Fibroblast of mammary gland (primary cell): ENCODE results near the gene CMTM3.

ENCODE experiments used
- DNase-seq: peaks from one replicate; pipeline ENCODE4 v3.0.0-alpha.2; 2010; ENCODE audit warnings: low read depth
- H3K4me3 ChIP-seq: 2 replicates; pipeline ENCODE4 v1.5.1; 2011; ENCODE audit warnings: low read depth, mild to moderate bottlenecking, low read length, moderate library complexity; ENCODE audit not compliant: control insufficient read depth
- TF ChIP-seq, protein P1 (sequence below): conservative IDR thresholded peaks from 2 replicates; pipeline ENCODE4 v1.5.1; 2011; ENCODE audit warnings: low read depth, low read length, inconsistent platforms; ENCODE audit not compliant: control insufficient read depth, insufficient read depth

The CMTM3 gene, protein sequence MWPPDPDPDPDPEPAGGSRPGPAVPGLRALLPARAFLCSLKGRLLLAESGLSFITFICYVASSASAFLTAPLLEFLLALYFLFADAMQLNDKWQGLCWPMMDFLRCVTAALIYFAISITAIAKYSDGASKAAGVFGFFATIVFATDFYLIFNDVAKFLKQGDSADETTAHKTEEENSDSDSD

DNA sequence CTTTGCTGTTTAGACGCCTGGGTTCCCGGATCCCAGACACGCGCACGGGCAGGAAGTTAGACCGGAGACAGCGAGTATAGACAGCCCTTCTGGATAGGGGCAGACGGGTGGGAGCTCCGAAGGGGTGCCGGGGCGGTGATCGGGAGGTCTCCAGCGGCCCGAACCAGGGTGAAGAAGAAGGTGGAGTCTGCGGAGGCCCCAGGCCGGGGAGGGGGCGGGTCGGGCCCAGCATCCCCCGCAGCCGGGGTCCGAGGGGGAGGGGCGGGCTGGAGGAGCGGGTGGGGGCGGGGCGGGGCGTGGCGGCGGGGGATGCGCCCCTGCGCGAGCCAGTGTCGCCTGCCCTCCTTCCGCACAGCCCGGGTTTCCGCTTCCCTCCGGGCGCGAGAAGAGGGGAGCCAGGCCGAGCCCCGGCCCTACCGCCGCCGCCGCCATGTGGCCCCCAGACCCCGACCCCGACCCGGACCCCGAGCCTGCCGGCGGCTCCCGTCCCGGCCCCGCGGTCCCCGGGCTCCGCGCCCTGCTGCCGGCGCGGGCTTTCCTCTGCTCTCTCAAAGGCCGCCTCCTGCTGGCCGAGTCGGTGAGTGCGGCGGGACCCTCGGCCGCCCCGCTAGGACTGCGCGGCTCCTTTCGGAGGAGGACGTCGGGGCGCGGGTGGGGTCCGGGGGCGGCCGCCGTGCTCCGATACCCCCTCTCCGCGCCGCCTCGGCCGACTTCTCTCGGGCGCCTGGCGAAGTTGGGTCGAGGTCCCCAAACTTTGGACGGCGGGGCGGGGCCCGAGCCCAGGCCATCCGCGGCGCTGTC, at the start of gene CMTM3:
CMTM3 (plus strand) TSS at position 329 of the 801 bp plus-strand sequence; CDS start at position 431, 102 bp downstream.
- TF ChIP-seq, protein P1, sequence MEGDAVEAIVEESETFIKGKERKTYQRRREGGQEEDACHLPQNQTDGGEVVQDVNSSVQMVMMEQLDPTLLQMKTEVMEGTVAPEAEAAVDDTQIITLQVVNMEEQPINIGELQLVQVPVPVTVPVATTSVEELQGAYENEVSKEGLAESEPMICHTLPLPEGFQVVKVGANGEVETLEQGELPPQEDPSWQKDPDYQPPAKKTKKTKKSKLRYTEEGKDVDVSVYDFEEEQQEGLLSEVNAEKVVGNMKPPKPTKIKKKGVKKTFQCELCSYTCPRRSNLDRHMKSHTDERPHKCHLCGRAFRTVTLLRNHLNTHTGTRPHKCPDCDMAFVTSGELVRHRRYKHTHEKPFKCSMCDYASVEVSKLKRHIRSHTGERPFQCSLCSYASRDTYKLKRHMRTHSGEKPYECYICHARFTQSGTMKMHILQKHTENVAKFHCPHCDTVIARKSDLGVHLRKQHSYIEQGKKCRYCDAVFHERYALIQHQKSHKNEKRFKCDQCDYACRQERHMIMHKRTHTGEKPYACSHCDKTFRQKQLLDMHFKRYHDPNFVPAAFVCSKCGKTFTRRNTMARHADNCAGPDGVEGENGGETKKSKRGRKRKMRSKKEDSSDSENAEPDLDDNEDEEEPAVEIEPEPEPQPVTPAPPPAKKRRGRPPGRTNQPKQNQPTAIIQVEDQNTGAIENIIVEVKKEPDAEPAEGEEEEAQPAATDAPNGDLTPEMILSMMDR, result peak; percentile 40
- DNase-seq, result peak; percentile 49

DNA sequence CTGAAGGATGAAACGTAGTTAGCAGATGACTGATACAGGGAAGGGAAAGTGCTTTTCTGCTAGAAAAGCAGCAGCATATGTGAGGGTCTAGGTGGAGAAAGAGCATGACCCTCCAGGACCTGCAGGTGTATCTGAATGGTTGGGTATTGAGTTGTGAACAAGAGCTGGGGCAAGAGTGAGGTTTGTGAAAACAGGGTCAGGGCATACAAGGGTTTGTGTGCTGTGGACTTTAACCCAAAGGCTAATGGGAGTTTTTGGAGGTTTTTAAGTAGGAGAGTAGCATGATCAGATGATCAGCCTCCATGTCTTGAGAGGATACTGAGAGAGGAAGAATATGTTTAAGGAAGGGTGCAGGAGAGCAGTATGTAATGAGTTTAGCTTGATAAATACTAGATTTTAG, 44.4 kb upstream of the CMTM3 start:
- TF ChIP-seq, protein P1, result no peak
- DNase-seq, result no peak
- H3K4me3 ChIP-seq, result no peak overlapping the region

More for the DNA sequence above, at the start of gene CMTM3:
- H3K4me3 ChIP-seq, result peak within 1 kb of the TSS; percentile 56

DNA sequence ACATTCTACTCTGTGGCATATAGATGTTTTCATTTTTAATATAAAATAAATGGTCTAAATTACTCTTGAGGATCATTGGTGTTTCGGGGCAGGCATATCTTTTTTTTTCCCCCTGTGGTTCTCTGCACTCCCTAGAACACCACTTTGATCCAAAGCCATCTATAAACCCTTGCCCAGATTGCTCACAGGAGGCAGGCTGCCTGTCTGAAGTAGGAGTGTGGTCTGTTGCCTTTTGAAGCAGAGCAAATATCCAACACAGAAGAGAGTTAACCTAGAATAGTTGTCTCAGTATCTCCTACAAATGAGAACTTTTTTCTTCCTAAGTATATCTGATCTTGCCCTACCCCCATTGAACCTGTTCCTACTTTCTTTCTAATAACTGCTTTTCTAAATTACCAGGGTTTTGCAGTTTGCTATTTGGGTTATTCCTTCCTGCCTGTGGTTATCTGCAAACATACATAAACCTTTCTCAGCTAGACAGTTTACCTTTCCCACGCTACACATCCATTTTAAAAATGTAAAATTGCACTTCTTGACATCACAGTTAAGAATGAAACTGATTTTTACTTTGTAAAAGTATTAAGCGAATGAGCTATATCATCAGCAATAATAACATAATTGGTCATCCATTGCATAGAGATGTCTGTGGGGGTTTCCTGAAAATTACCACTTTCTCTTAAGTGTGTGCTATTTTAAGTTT, 43.0 kb upstream of the CMTM3 start:
- no peak overlapping the region for H3K4me3 ChIP-seq
- no peak for DNase-seq
- TF ChIP-seq, protein P1, result no peak

DNA sequence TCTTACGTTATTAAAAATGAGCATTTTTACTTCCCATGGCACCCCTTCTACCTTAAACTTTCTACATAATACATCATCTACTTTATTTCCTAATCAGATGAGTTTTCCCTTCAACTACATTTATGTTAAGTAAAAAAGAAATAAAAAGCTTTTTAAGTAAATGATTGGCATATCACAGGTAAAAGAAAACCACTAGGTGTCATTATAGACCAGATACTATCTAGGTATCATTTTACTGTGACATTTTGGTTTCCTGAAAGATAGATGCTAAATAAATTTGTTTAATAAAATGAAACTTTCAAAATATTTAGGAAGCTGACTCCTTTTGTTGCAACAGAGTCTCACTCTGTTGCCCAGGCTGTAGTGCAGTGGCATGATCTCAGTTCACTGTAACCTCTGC, 42.1 kb upstream of the CMTM3 start:
- DNase-seq, result no peak
- TF ChIP-seq, protein P1, result no peak
- H3K4me3 ChIP-seq, result no peak overlapping the region

DNA sequence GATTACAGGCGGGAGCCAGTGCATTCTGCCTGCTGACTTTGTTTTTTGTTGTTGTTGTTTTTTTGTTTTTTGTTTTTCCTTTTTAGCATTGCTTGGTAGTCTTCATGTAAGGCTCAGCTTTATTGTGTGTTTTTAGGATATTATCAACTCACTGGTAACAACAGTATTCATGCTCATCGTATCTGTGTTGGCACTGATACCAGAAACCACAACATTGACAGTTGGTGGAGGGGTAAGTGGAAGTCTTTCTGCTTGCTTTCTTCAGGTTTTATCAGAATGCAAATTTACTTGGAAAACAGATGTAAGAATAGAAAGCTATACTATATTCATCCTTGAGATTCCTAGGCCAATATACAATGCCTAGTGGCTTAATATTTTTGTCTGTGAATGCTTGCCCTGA, 41.5 kb upstream of the CMTM3 start:
- DNase-seq, result no peak
- TF ChIP-seq, protein P1, result no peak
- no peak overlapping the region for H3K4me3 ChIP-seq

DNA sequence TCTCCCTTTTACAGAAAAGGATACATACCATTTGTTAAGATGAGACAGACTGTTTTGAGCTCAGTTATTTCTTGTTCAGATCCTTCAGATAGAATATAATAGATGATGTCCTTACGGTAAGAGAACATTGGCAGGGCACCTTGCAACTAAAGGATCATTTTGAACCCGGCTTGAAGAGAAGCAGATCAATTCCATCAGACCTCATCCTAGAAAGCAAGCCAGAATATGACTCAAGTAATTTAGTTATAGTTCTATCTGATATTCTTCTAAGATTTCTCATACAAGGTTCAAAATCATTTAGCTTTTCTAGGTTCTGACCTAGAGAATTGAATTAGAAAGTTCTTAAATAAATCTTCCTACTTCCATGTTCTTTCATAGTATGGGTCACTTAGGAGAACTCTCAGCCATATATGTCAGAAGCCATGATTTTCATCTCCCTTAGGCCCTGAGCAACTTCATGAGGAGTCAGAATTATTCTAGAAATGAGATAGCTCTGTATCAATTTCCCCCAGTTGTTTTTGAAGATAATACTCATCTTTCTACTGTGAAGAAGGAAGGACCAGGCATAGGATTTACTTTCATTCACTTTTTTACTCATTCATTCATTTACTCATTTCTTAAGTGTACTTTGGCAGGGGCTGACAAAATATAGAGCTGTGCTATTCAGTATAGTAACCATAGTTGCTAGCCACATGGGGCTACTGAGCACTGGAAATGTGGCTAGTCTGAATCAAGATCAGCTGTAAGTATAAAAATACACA, 40.8 kb upstream of the CMTM3 start:
- no peak overlapping the region for H3K4me3 ChIP-seq
- DNase-seq, result no peak
- TF ChIP-seq, protein P1, result no peak
